B cell (primary cell): ENCODE measurements around the gene EHF. TPM values are rescaled to one million over a fixed set of nuclear protein-coding genes. Genes with fewer than 3 reads are reported as not detected.
"Not testable (repeated sequence)": the region's sequence is repeated elsewhere in the genome, so short reads cannot be mapped to it uniquely, and the experiment has no call there.

Experiments used
- ATAC-seq: fragments of 200-7000 bp; cut with Tn5 transposase; one replicate; pipeline ENCODE4 v1.10.0; 2021; ENCODE audit warnings: low read depth, mild to moderate bottlenecking, moderate number of reproducible peaks, moderate library complexity
- CTCF ChIA-PET: fragments of 350-600 bp; sonication (Branson Sonifier 250); formaldehyde crosslinking; loops from one replicate; lab custom pipeline; 2021; ENCODE audit warnings: antibody characterized with exemption, inconsistent platforms; lab: Charles Lee
- POLR2A ChIA-PET: fragments of 350-600 bp; sonication (Branson Sonifier 250); formaldehyde crosslinking; loops from one replicate; lab custom pipeline; 2021; ENCODE audit warnings: antibody characterized with exemption; lab: Charles Lee
- DNase-seq: peaks from one replicate; pipeline ENCODE4 v3.0.0; 2013
- H2AFZ ChIP-seq: 2 replicates; pipeline ENCODE4 v1.6.1; 2012; ENCODE audit warnings: mild to moderate bottlenecking, low read depth, low read length; ENCODE audit not compliant: insufficient read depth, poor library complexity, severe bottlenecking
- H3K27ac ChIP-seq, 2 donors: 1 replicate in 1 of 2; 2 replicates in 1 of 2; pipeline ENCODE4 v1.5.1; 2012 to 2013; ENCODE audit warnings: low read length in 2 of 2, mild to moderate bottlenecking in 2 of 2, moderate library complexity in 1 of 2
- H3K27me3 ChIP-seq, 4 experiments: fragments of 200-600 bp in 1 of 4; sonication (generic) in 1 of 4; replicated peaks in 1 of 4; 1 replicate in 2 of 4; 2 replicates in 2 of 4; pipeline versions ENCODE4 v1.6.1 to v1.7.0; 2013 to 2016; ENCODE audit warnings: low read length in 3 of 4, mild to moderate bottlenecking in 2 of 4, mixed read lengths in 1 of 4, moderate library complexity in 1 of 4; ENCODE audit not compliant: insufficient read depth in 4 of 4, control insufficient read depth in 3 of 4; ENCODE audit errors: control extremely low read depth in 1 of 4
- H3K36me3 ChIP-seq, 2 experiments: replicated peaks in 1 of 2; 1 replicate in 1 of 2; 2 replicates in 1 of 2; pipeline versions ENCODE4 v1.6.1 to v1.7.1; 2013; ENCODE audit warnings: low read length in 1 of 2; ENCODE audit not compliant: insufficient read depth in 2 of 2, control insufficient read depth in 1 of 2; ENCODE audit errors: control extremely low read depth in 1 of 2, extremely low read depth in 1 of 2
- H3K4me1 ChIP-seq, 2 donors: fragments of 200-600 bp in 1 of 2; sonication (generic) in 1 of 2; 1 replicate in 1 of 2; 2 replicates in 1 of 2; pipeline versions ENCODE4 v1.5.1 to v1.6.1; 2013 to 2017; ENCODE audit warnings: low read length in 2 of 2; ENCODE audit not compliant: control insufficient read depth in 2 of 2, insufficient read depth in 2 of 2
- H3K4me2 ChIP-seq: replicated peaks from 2 replicates; pipeline ENCODE3; 2012; ENCODE audit warnings: mild to moderate bottlenecking, low read depth, low read length; ENCODE audit not compliant: poor library complexity, severe bottlenecking
- H3K4me3 ChIP-seq, 5 experiments: fragments of 200-600 bp in 1 of 5; sonication (generic) in 1 of 5; 1 replicate in 3 of 5; 2 replicates in 2 of 5; pipeline versions ENCODE4 v1.5.1 to v1.7.0; 2011 to 2016; ENCODE audit warnings: low read length in 4 of 5, mild to moderate bottlenecking in 4 of 5, low read depth in 2 of 5, control low read depth in 1 of 5, moderate library complexity in 1 of 5; ENCODE audit not compliant: insufficient read depth in 1 of 5; ENCODE audit errors: control extremely low read depth in 1 of 5, extremely low read depth in 1 of 5
- H3K79me2 ChIP-seq: fragments of 200-600 bp; sonication (generic); one replicate; pipeline ENCODE4 v1.6.0; 2016; ENCODE audit warnings: low read length; ENCODE audit not compliant: control insufficient read depth, insufficient read depth
- H3K9ac ChIP-seq: fragments of 200-600 bp; sonication (generic); 2 replicates; pipeline ENCODE4 v1.6.1; 2017; ENCODE audit warnings: mild to moderate bottlenecking, low read length, moderate library complexity
- H3K9me3 ChIP-seq, 3 donors: one replicate each; pipeline versions ENCODE4 v1.6.1 to v1.7.1; 2013; ENCODE audit warnings: low read length in 2 of 3; ENCODE audit not compliant: control insufficient read depth in 2 of 3, insufficient read depth in 1 of 3; ENCODE audit errors: control extremely low read depth in 1 of 3
- H4K20me1 ChIP-seq: 2 replicates; pipeline ENCODE4 v1.6.0; 2012; ENCODE audit warnings: mild to moderate bottlenecking, low read length; ENCODE audit not compliant: insufficient read depth, control insufficient read depth, poor library complexity, severe bottlenecking
- H3K27ac Mint-ChIP-seq: one replicate; pipeline ENCODE4 v1.8.0; 2021; ENCODE audit warnings: mixed read lengths
- H3K27me3 Mint-ChIP-seq: one replicate; pipeline ENCODE4 v1.8.0; 2021; ENCODE audit warnings: mixed read lengths
- H3K4me1 Mint-ChIP-seq: one replicate; pipeline ENCODE4 v1.8.0; 2021; ENCODE audit warnings: mixed read lengths
- H3K4me3 Mint-ChIP-seq: one replicate; pipeline ENCODE4 v1.8.0; 2021; ENCODE audit warnings: mixed read lengths
- H3K9me3 Mint-ChIP-seq: one replicate; pipeline ENCODE4 v1.8.0; 2022; ENCODE audit warnings: mixed read lengths; ENCODE audit not compliant: insufficient read depth
- CTCF ChIP-seq: fragments of 200-600 bp; IDR thresholded peaks from one replicate; pipeline ENCODE4 v1.8.0; 2022; ENCODE audit warnings: antibody characterized with exemption, mild to moderate bottlenecking
- EZH2 ChIP-seq: IDR thresholded peaks from 2 replicates; pipeline ENCODE4 v1.6.1; 2012; ENCODE audit warnings: borderline replicate concordance, low read depth, mild to moderate bottlenecking, moderate library complexity, low read length; ENCODE audit not compliant: insufficient read depth, poor library complexity, severe bottlenecking
- WGBS: methylation state at CpG from one replicate; pipeline ENCODE4 v1.1.5; 2013; ENCODE audit warnings: missing lambda C conversion rate; ENCODE audit not compliant: insufficient coverage; 5-methylcytosine and 5-hydroxymethylcytosine counted together
- intact Hi-C: fragments of 100-400 bp; cut with micrococcal nuclease; formaldehyde crosslinking; loops from one replicate; pipeline ENCODE4 v1.10.0; 2022
- polyA plus RNA-seq: library from polyadenylated mRNA; depleted of rRNA; stranded (reverse); fragments of >200 nt; gene quantifications from 2 replicates; pipeline ENCODE4 v1.2.3, GENCODE V29; 2012
- total RNA-seq, 2 donors: library from RNA; stranded (reverse); fragments of 120-200 nt in 1 of 2; gene quantifications; 1 replicate in 1 of 2; 2 replicates in 1 of 2; pipeline versions ENCODE4 v1.2.3 to v1.2.4, GENCODE V29; 2013 to 2022

Gene EHF
- total and polyA plus RNA-seq, 2 donors (not counting 1 experiment from before 2014, with no cell fraction given): not detected

GRCh38 chr11:34685864-34686263 lies 65.0 kb downstream of the EHF start:
- H2AFZ ChIP-seq: no peak overlapping the region
- H3K27me3 Mint-ChIP-seq: no peaks in the 10 kb centered on the region

GRCh38 chr11:34692299-34692698 lies 71.4 kb downstream of the EHF start:
- H3K9me3 ChIP-seq, H2AFZ ChIP-seq, POLR2A ChIA-PET, H3K27ac ChIP-seq, H3K27me3 ChIP-seq, H3K4me2 ChIP-seq, CTCF ChIA-PET, H4K20me1 ChIP-seq, H3K36me3 ChIP-seq, H3K4me3 Mint-ChIP-seq, intact Hi-C loops, H3K27ac Mint-ChIP-seq, H3K4me3 ChIP-seq, H3K79me2 ChIP-seq, H3K4me1 Mint-ChIP-seq, H3K9me3 Mint-ChIP-seq, H3K9ac ChIP-seq, DNase-seq, ATAC-seq, H3K4me1 ChIP-seq: not testable (repeated sequence)
- 97% methylated on average over 6 of the region's 26 CpGs for whole genome bisulfite sequencing
- peaks cover 22% of the 10 kb centered on the region for H3K27me3 Mint-ChIP-seq

More at GRCh38 chr11:34685864-34686263, 65.0 kb downstream of the EHF start:
- ATAC-seq (no peak), DNase-seq (no peak)
- WGBS: no CpG with 5 or more reads among the region's 2 CpGs
- Mint-ChIP-seq H3K9me3 (no peaks in the 10 kb centered on the region), H3K4me1 (no peaks in the 10 kb centered on the region), H3K27ac (no peak overlapping the region), H3K4me3 (no peak overlapping the region)
- TF ChIP-seq EZH2 (no peak), CTCF (no peak)
- Histone ChIP-seq H4K20me1 (no peaks in the 10 kb centered on the region), H3K4me3 (no peak overlapping the region), H3K4me1 (no peaks in the 10 kb centered on the region), H3K9ac (no peak overlapping the region), H3K4me2 (no peak overlapping the region), H3K27me3 (no peaks in the 10 kb centered on the region), H3K9me3 (no peaks in the 10 kb centered on the region), H3K27ac (no peak overlapping the region), H3K79me2 (no peaks in the 10 kb centered on the region), H3K36me3 (no peaks in the 10 kb centered on the region)
- ChIA-PET CTCF (no interaction called here), POLR2A (no interaction called here)
- intact Hi-C loops: no loop called here
